Measurements from ENCODE around the gene PDZRN3. TPM values are rescaled to one million over a fixed set of nuclear protein-coding genes. Genes with fewer than 3 reads are reported as not detected.

PDZRN3 gene
- total RNA-seq, 1 donor from 2014 or later: 28.7 TPM

- Mint-ChIP-seq H3K27ac (no peak overlapping the region), H3K9me3 (ENCODE audit: low read depth) (no peaks in the 10 kb centered on the region), H3K4me3 (ENCODE audit: low read depth) (no peak overlapping the region), H3K4me1 (ENCODE audit: low read depth) (peaks cover 22% of the 10 kb centered on the region), H3K36me3 (ENCODE audit: insufficient read depth) (no peaks in the 10 kb centered on the region), H3K27me3 (peaks cover 8% of the 10 kb centered on the region)
- DNase-seq (ENCODE audit: low spot score, unreplicated experiment): no peak
- TF ChIP-seq CTCF (IDR thresholded peaks at IDR 0.05; ENCODE audit: unreplicated experiment): no peak
These were observed 275.1 kb downstream of the PDZRN3 start for GRCh38 chr3:73349657-73350056.

GRCh38 chr3:73342077-73342476 is 282.7 kb downstream of the PDZRN3 start:
- Mint-ChIP-seq H3K36me3 (ENCODE audit: insufficient read depth) (no peaks in the 10 kb centered on the region), H3K27me3 (no peaks in the 10 kb centered on the region), H3K4me1 (ENCODE audit: low read depth) (peaks cover 8% of the 10 kb centered on the region), H3K9me3 (ENCODE audit: low read depth) (peaks cover 11% of the 10 kb centered on the region), H3K27ac (no peak overlapping the region), H3K4me3 (ENCODE audit: low read depth) (no peak overlapping the region)
- no peak for TF ChIP-seq CTCF (IDR thresholded peaks at IDR 0.05; ENCODE audit: unreplicated experiment)
- no peak for DNase-seq (ENCODE audit: low spot score, unreplicated experiment)

GRCh38 chr3:73341272-73341935 is 283.3 kb downstream of the PDZRN3 start:
- H3K9me3 Mint-ChIP-seq (ENCODE audit: low read depth): peaks cover 12% of the 10 kb centered on the region
- no peaks in the 10 kb centered on the region for H3K36me3 Mint-ChIP-seq (ENCODE audit: insufficient read depth)
- no peaks in the 10 kb centered on the region for H3K27me3 Mint-ChIP-seq
- no peak overlapping the region for H3K27ac Mint-ChIP-seq
- no peak for DNase-seq (ENCODE audit: low spot score, unreplicated experiment)
- no peak for TF ChIP-seq CTCF (IDR thresholded peaks at IDR 0.05; ENCODE audit: unreplicated experiment)
- peaks cover 4% of the 10 kb centered on the region for H3K4me1 Mint-ChIP-seq (ENCODE audit: low read depth)
- no peak overlapping the region for H3K4me3 Mint-ChIP-seq (ENCODE audit: low read depth)

- no peak for DNase-seq (ENCODE audit: low spot score, unreplicated experiment)
- no peak overlapping the region for H3K27ac Mint-ChIP-seq
- peaks cover 12% of the 10 kb centered on the region for H3K9me3 Mint-ChIP-seq (ENCODE audit: low read depth)
- no peaks in the 10 kb centered on the region for H3K4me1 Mint-ChIP-seq (ENCODE audit: low read depth)
- H3K4me3 Mint-ChIP-seq (ENCODE audit: low read depth): no peak overlapping the region
- no peaks in the 10 kb centered on the region for H3K36me3 Mint-ChIP-seq (ENCODE audit: insufficient read depth)
- TF ChIP-seq CTCF (IDR thresholded peaks at IDR 0.05; ENCODE audit: unreplicated experiment): no peak
- no peaks in the 10 kb centered on the region for H3K27me3 Mint-ChIP-seq
These were observed 292.2 kb downstream of the PDZRN3 start for GRCh38 chr3:73332558-73332957.

Data from progenitor cell of endocrine pancreas (in vitro differentiated cells).